IMR-90 (cell line): ENCODE data around the gene COL13A1. TPM values are rescaled to one million over a fixed set of nuclear protein-coding genes. Genes with fewer than 3 reads are reported as not detected.

Experiments
- ATAC-seq: fragments of 200-7000 bp; cut with Tn5 transposase; 2 replicates; pipeline ENCODE4 v1.9.1; 2020; ENCODE audit warnings: low read depth, mild to moderate bottlenecking, moderate library complexity
- BruUV-seq: library from RNA; stranded (reverse); fragments of 400-500 nt; replicated peaks from 2 replicates; lab custom pipeline; 2021; lab: Mats Ljungman, UMichigan
- CTCF ChIA-PET: fragments of 300-600 bp; formaldehyde crosslinking; extraction: SDS; loops from one replicate; lab custom pipeline; 2021; ENCODE audit warnings: antibody characterized with exemption; lab: Yijun Ruan, JAX
- POLR2A ChIA-PET: fragments of 300-600 bp; sonication (Branson Sonifier 250); formaldehyde crosslinking; loops from one replicate; lab custom pipeline; 2022; ENCODE audit warnings: antibody characterized with exemption; ENCODE audit not compliant: unreplicated experiment; lab: Charles Lee
- DNase-seq: peaks from one replicate; pipeline ENCODE4 v3.0.0; 2013
- H2AFZ ChIP-seq: replicated peaks from 2 replicates; pipeline ENCODE3; 2013; ENCODE audit warnings: low read length, mild to moderate bottlenecking; ENCODE audit not compliant: poor library complexity
- H2AK5ac ChIP-seq: 2 replicates; pipeline ENCODE4 v1.6.1; 2013; ENCODE audit warnings: low read depth, low read length, inconsistent platforms
- H2AK9ac ChIP-seq: replicated peaks from 2 replicates; pipeline ENCODE3; 2013; ENCODE audit warnings: mild to moderate bottlenecking, low read depth, low read length, moderate library complexity; ENCODE audit not compliant: poor library complexity
- H2BK120ac ChIP-seq: 2 replicates; pipeline ENCODE4 v1.6.1; 2013; ENCODE audit warnings: low read depth, low read length, inconsistent platforms
- H2BK15ac ChIP-seq: 3 replicates; pipeline ENCODE4 v1.6.1; 2013; ENCODE audit warnings: low read depth, low read length, inconsistent platforms
- H2BK20ac ChIP-seq: 2 replicates; pipeline ENCODE4 v1.6.1; 2013; ENCODE audit warnings: low read depth, mild to moderate bottlenecking, inconsistent platforms, low read length, moderate library complexity
- H2BK5ac ChIP-seq: 2 replicates; pipeline ENCODE4 v1.6.1; 2013; ENCODE audit warnings: mild to moderate bottlenecking, low read depth, low read length, inconsistent platforms; ENCODE audit not compliant: poor library complexity, severe bottlenecking
- H3K14ac ChIP-seq: replicated peaks from 2 replicates; pipeline ENCODE4 v1.6.1; 2013; ENCODE audit warnings: low read depth, low read length, inconsistent platforms
- H3K18ac ChIP-seq: 2 replicates; pipeline ENCODE4 v1.6.1; 2013; ENCODE audit warnings: low read depth, low read length, control low read depth
- H3K23ac ChIP-seq: 2 replicates; pipeline ENCODE4 v1.6.1; 2013; ENCODE audit warnings: low read depth, low read length, inconsistent platforms
- H3K27ac ChIP-seq: 2 replicates; pipeline ENCODE4 v1.5.1; 2013; ENCODE audit warnings: mild to moderate bottlenecking, control low read depth, low read length; ENCODE audit not compliant: insufficient read depth
- H3K27me3 ChIP-seq: 2 replicates; pipeline ENCODE4 v1.6.1; 2013; ENCODE audit warnings: low read length; ENCODE audit not compliant: control insufficient read depth, insufficient read depth
- H3K36me3 ChIP-seq: 2 replicates; pipeline ENCODE4 v1.6.1; 2013; ENCODE audit warnings: low read length, mixed read lengths; ENCODE audit not compliant: control insufficient read depth, insufficient read depth
- H3K4ac ChIP-seq: 2 replicates; pipeline ENCODE4 v1.6.1; 2013; ENCODE audit warnings: low read depth, low read length, inconsistent platforms
- H3K4me1 ChIP-seq: 2 replicates; pipeline ENCODE4 v1.6.1; 2013; ENCODE audit warnings: low read length, mixed read lengths; ENCODE audit not compliant: control insufficient read depth, insufficient read depth
- H3K4me2 ChIP-seq: 2 replicates; pipeline ENCODE4 v1.6.1; 2013; ENCODE audit warnings: low read depth, mild to moderate bottlenecking, control low read depth, low read length, moderate library complexity
- H3K4me3 ChIP-seq: 2 replicates; pipeline ENCODE4 v1.5.1; 2013; ENCODE audit warnings: low read depth, mild to moderate bottlenecking, control low read depth, low read length, moderate library complexity; ENCODE audit not compliant: insufficient read depth
- H3K56ac ChIP-seq: 2 replicates; pipeline ENCODE4 v1.6.1; 2013; ENCODE audit warnings: low read length, inconsistent platforms; ENCODE audit not compliant: insufficient read depth; ENCODE audit errors: extremely low read depth
- H3K79me1 ChIP-seq, 2 experiments: 2 replicates each; pipeline ENCODE4 v1.6.1; 2013; ENCODE audit warnings: low read length in 2 of 2, inconsistent platforms in 1 of 2, low read depth in 1 of 2
- H3K9ac ChIP-seq: 2 replicates; pipeline ENCODE4 v1.6.1; 2013; ENCODE audit warnings: low read depth, low read length, control low read depth
- H3K9me1 ChIP-seq: 2 replicates; pipeline ENCODE4 v1.6.1; 2013; ENCODE audit warnings: low read length, inconsistent platforms; ENCODE audit not compliant: insufficient read depth
- H3K9me3 ChIP-seq: 2 replicates; pipeline ENCODE4 v1.6.1; 2013; ENCODE audit warnings: low read length; ENCODE audit not compliant: control insufficient read depth, insufficient read depth
- H4K20me1 ChIP-seq: 2 replicates; pipeline ENCODE4 v1.6.1; 2013; ENCODE audit warnings: low read length, inconsistent platforms; ENCODE audit not compliant: insufficient read depth
- H4K5ac ChIP-seq: 2 replicates; pipeline ENCODE4 v1.6.1; 2013; ENCODE audit warnings: mild to moderate bottlenecking, low read depth, low read length, control low read depth
- H4K8ac ChIP-seq, 2 experiments: 2 replicates each; pipeline ENCODE4 v1.6.1; 2013; ENCODE audit warnings: low read depth in 2 of 2, low read length in 2 of 2, control low read depth in 1 of 2, inconsistent platforms in 1 of 2
- H4K91ac ChIP-seq: 2 replicates; pipeline ENCODE4 v1.6.1; 2013; ENCODE audit warnings: low read depth, low read length, inconsistent platforms; ENCODE audit not compliant: insufficient read depth
- BHLHE40 ChIP-seq: fragments of 150-350 bp; IDR thresholded peaks from 2 replicates; pipeline ENCODE4 v1.6.1; 2016; ENCODE audit warnings: mild to moderate bottlenecking, low read depth, low read length
- CEBPB ChIP-seq: IDR thresholded peaks from 2 replicates; pipeline ENCODE4 v1.6.1; 2012; ENCODE audit warnings: low read depth, low read length, improper control_type of control experiment
- CHD1 ChIP-seq: IDR thresholded peaks from 2 replicates; pipeline ENCODE4 v1.6.1; 2012; ENCODE audit warnings: low read depth, low read length, improper control_type of control experiment
- CTCF ChIP-seq: conservative IDR thresholded peaks from 2 replicates; pipeline ENCODE4 v1.5.1; 2012; ENCODE audit warnings: mild to moderate bottlenecking, low read depth, low read length, improper control_type of control experiment
- FOS ChIP-seq: fragments of 150-350 bp; IDR thresholded peaks from 2 replicates; pipeline ENCODE4 v1.6.1; 2016; ENCODE audit warnings: low read depth, low read length
- MAFK ChIP-seq: IDR thresholded peaks from 2 replicates; pipeline ENCODE4 v1.6.1; 2012; ENCODE audit warnings: low read depth, low read length, improper control_type of control experiment
- MXI1 ChIP-seq: IDR thresholded peaks from 2 replicates; pipeline ENCODE4 v1.6.1; 2012; ENCODE audit warnings: low read depth, mild to moderate bottlenecking, low read length, moderate library complexity, borderline replicate concordance
- NFE2L2 ChIP-seq: fragments of 150-350 bp; IDR thresholded peaks from 2 replicates; pipeline ENCODE4 v1.6.1; 2016; ENCODE audit warnings: low read depth, mild to moderate bottlenecking, low read length
- POLR2A ChIP-seq: IDR thresholded peaks from 2 replicates; pipeline ENCODE4 v1.6.1; 2012; ENCODE audit warnings: mild to moderate bottlenecking, low read depth, low read length
- RAD21 ChIP-seq: IDR thresholded peaks from 2 replicates; pipeline ENCODE4 v1.6.1; 2012; ENCODE audit warnings: low read length, improper control_type of control experiment
- RFX5 ChIP-seq: IDR thresholded peaks from 2 replicates; pipeline ENCODE4 v1.8.0; 2012; ENCODE audit warnings: low read depth, mild to moderate bottlenecking, low read length, moderate library complexity
- SMC3 ChIP-seq: fragments of 150-350 bp; IDR thresholded peaks from 2 replicates; pipeline ENCODE4 v1.6.1; 2016; ENCODE audit warnings: low read depth, mild to moderate bottlenecking, antibody characterized with exemption, low read length, moderate library complexity
- WGBS, 2 experiments: methylation state at CpG; one replicate each; pipeline versions ENCODE4 v1.1.5 to v1.1.7; 2013; ENCODE audit warnings: missing lambda C conversion rate in 2 of 2; ENCODE audit not compliant: insufficient read length in 1 of 2; ENCODE audit errors: extremely low coverage in 2 of 2; 5-methylcytosine and 5-hydroxymethylcytosine counted together
- dilution Hi-C: fragments of 300-500 bp; cut with HindIII; formaldehyde crosslinking; loops from one replicate; pipeline ENCODE4 v1.14.3; 2018; ENCODE audit warnings: low sequenced_read_pairs; ENCODE audit not compliant: unreplicated experiment
- in situ Hi-C: fragments of 300-500 bp; cut with MboI; formaldehyde crosslinking; loops from 3 replicates; pipeline ENCODE4 v1.14.3; 2019; ENCODE audit warnings: low sequenced_read_pairs, inconsistent platforms, mixed read lengths
- intact Hi-C: fragments of 100-400 bp; cut with micrococcal nuclease; formaldehyde crosslinking; loops from 2 replicates; pipeline ENCODE4 v1.10.0; 2022
- polyA plus RNA-seq, 3 experiments: library from polyadenylated mRNA; depleted of rRNA; stranded (reverse); fragments of >200 nt; gene quantifications; 2 replicates each; pipeline ENCODE4 v1.2.3, GENCODE V29; 2012; ENCODE audit warnings: low replicate concordance in 1 of 3
- total RNA-seq: library from RNA; depleted of rRNA; stranded (reverse); fragments of >200 nt; gene quantifications from 2 replicates; pipeline ENCODE4 v1.2.3, GENCODE V29; 2012
- TF ChIP-seq, protein P1 (sequence below): fragments of 150-350 bp; IDR thresholded peaks from 2 replicates; pipeline ENCODE4 v1.6.1; 2017; ENCODE audit warnings: mild to moderate bottlenecking, antibody characterized with exemption, low read length, low read depth

COL13A1 gene
- total and polyA plus RNA-seq, 2 of the 4 experiments (the other 2 are of a cell fraction): 12.2 to 31.3 TPM

GRCh38 chr10:69879634-69880257 lies 78.0 kb downstream of the COL13A1 start:
- peaks cover 17% of the 10 kb centered on the region for H3K9me1 ChIP-seq
- ChIA-PET POLR2A (no interaction called here), CTCF (no interaction called here)
- no peak overlapping the region for H3K14ac ChIP-seq
- H2AK9ac ChIP-seq: no peak overlapping the region
- H3K9ac ChIP-seq: no peak overlapping the region
- peak overlapping the region; percentile 37; the same call in 1 of the 2 replicates for H3K23ac ChIP-seq
- no peak overlapping the region for H3K4me2 ChIP-seq
- H3K36me3 ChIP-seq: no peaks in the 10 kb centered on the region
- H3K4me3 ChIP-seq: no peak overlapping the region
- no peak overlapping the region for H2AFZ ChIP-seq
- H2BK20ac ChIP-seq: no peak overlapping the region
- H2BK120ac ChIP-seq: no peak overlapping the region
- no peak overlapping the region for H4K8ac ChIP-seq
- no peak for DNase-seq
- dilution Hi-C loops: no loop called here
- WGBS, 2 experiments: 75% methylated on average over 4 of the region's 13 CpGs; no CpG with 5 or more reads in 1 of the 2 experiments
- H3K4me1 ChIP-seq: no peaks in the 10 kb centered on the region
- TF ChIP-seq POLR2A (no peak), MAFK (no peak), BHLHE40 (no peak), FOS (no peak), SMC3 (no peak), CEBPB (no peak), MXI1 (no peak), RFX5 (no peak), RAD21 (no peak), NFE2L2 (no peak), CTCF (no peak), CHD1 (no peak)
- TF ChIP-seq, protein P1, sequence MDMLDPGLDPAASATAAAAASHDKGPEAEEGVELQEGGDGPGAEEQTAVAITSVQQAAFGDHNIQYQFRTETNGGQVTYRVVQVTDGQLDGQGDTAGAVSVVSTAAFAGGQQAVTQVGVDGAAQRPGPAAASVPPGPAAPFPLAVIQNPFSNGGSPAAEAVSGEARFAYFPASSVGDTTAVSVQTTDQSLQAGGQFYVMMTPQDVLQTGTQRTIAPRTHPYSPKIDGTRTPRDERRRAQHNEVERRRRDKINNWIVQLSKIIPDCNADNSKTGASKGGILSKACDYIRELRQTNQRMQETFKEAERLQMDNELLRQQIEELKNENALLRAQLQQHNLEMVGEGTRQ: no peak
- no peak overlapping the region for H4K91ac ChIP-seq
- H3K27ac ChIP-seq: no peak overlapping the region
- ATAC-seq: no peak
- H4K20me1 ChIP-seq: no peaks in the 10 kb centered on the region
- no peak overlapping the region for H2BK15ac ChIP-seq
- intact Hi-C loops: no loop called here
- no peak overlapping the region for H2AK5ac ChIP-seq
- peaks cover 0 to 13% of the 10 kb centered on the region in 2 experiments; a peak in 2 of 4 replicates for H3K79me1 ChIP-seq
- no peak overlapping the region for H3K18ac ChIP-seq
- no peak overlapping the region for H2BK5ac ChIP-seq
- H4K5ac ChIP-seq: no peak overlapping the region
- in situ Hi-C loops: no loop called here
- no peaks in the 10 kb centered on the region for H3K27me3 ChIP-seq
- H3K9me3 ChIP-seq: no peaks in the 10 kb centered on the region
- H3K56ac ChIP-seq: no peak overlapping the region
- BruUV-seq: no TSS peak
- H3K4ac ChIP-seq: no peak overlapping the region
